Stimulated activated CD8-positive, alpha-beta memory T cell treated with anti-CD3 and anti-CD28 coated beads, Interleukin-7, amount 100 ng/mL, for 48 hours (primary cell): ENCODE results near the gene HRH3.

Source experiments
- DNase-seq, 2 donors: peaks; one replicate each; pipeline ENCODE4 v3.0.0-alpha.2; 2020; ENCODE audit warnings: low read depth in 1 of 2; ENCODE audit errors: extremely low read depth in 1 of 2

Gene HRH3

GRCh38 chr20:62181808-62182207 is 38.3 kb downstream of the HRH3 start:
- no peak for DNase-seq

GRCh38 chr20:62179162-62179504 is 40.9 kb downstream of the HRH3 start:
- no peak for DNase-seq

GRCh38 chr20:62178316-62179161 is 41.5 kb downstream of the HRH3 start:
- no peak for DNase-seq

- DNase-seq, result no peak
These were observed 42.8 kb downstream of the HRH3 start for GRCh38 chr20:62177307-62177706.

GRCh38 chr20:62176866-62177265 is 43.2 kb downstream of the HRH3 start:
- no peak for DNase-seq

GRCh38 chr20:62175711-62176110 is 44.4 kb downstream of the HRH3 start:
- DNase-seq, result no peak

GRCh38 chr20:62174870-62175624 is 45.0 kb downstream of the HRH3 start:
- DNase-seq, result no peak

GRCh38 chr20:62174021-62174804 is 45.9 kb downstream of the HRH3 start:
- DNase-seq, result no peak

GRCh38 chr20:62172666-62173065 is 47.4 kb downstream of the HRH3 start:
- DNase-seq, result no peak

- DNase-seq, result no peak
These were observed 48.8 kb downstream of the HRH3 start for GRCh38 chr20:62171245-62171644.

- DNase-seq, result no peak
These were observed 49.5 kb downstream of the HRH3 start for GRCh38 chr20:62170536-62170935.

GRCh38 chr20:62168890-62169435 is 51.1 kb downstream of the HRH3 start:
- no peak for DNase-seq

GRCh38 chr20:62168061-62168460 is 52.0 kb downstream of the HRH3 start:
- DNase-seq, result no peak

GRCh38 chr20:62167474-62167873 is 52.6 kb downstream of the HRH3 start:
- DNase-seq, result no peak

- DNase-seq, result no peak
These were observed 54.2 kb downstream of the HRH3 start for GRCh38 chr20:62165762-62166399.
